ENCODE measurements around the gene TGFBI. TPM values are rescaled to one million over a fixed set of nuclear protein-coding genes. Genes with fewer than 3 reads are reported as not detected.

TGFBI gene
- total RNA-seq, 1 donor from 2014 or later: 4.6 TPM

GRCh38 chr5:136020383-136021015 is 8.3 kb upstream of the TGFBI start:
- Mint-ChIP-seq H3K9me3 (peaks cover 4% of the 10 kb centered on the region), H3K27ac (ENCODE audit: unreplicated experiment) (no peak overlapping the region), H3K4me3 (no peak overlapping the region), H3K36me3 (ENCODE audit: low read depth) (no peaks in the 10 kb centered on the region), H3K4me1 (peaks cover 5% of the 10 kb centered on the region), H3K27me3 (ENCODE audit: low read depth) (peaks cover 14% of the 10 kb centered on the region)
- TF ChIP-seq CTCF (conservative IDR thresholded peaks at IDR 0.05): no peak
- no peak for DNase-seq (ENCODE audit: low read depth, low spot score)

- Mint-ChIP-seq H3K27ac (ENCODE audit: unreplicated experiment) (no peak overlapping the region), H3K4me1 (peaks cover 5% of the 10 kb centered on the region), H3K27me3 (ENCODE audit: low read depth) (peaks cover 16% of the 10 kb centered on the region), H3K4me3 (no peak overlapping the region), H3K36me3 (ENCODE audit: low read depth) (no peaks in the 10 kb centered on the region), H3K9me3 (peaks cover 4% of the 10 kb centered on the region)
- TF ChIP-seq CTCF (conservative IDR thresholded peaks at IDR 0.05): no peak
- DNase-seq (ENCODE audit: low read depth, low spot score): no peak
Observed at GRCh38 chr5:136021016-136021405, 7.8 kb upstream of the TGFBI start.

- no peak for DNase-seq (ENCODE audit: low read depth, low spot score)
- Mint-ChIP-seq H3K36me3 (ENCODE audit: low read depth) (no peaks in the 10 kb centered on the region), H3K4me1 (peaks cover 5% of the 10 kb centered on the region), H3K27me3 (ENCODE audit: low read depth) (peaks cover 32% of the 10 kb centered on the region), H3K9me3 (no peaks in the 10 kb centered on the region), H3K4me3 (no peak overlapping the region), H3K27ac (ENCODE audit: unreplicated experiment) (no peak overlapping the region)
- no peak for TF ChIP-seq CTCF (conservative IDR thresholded peaks at IDR 0.05)
Observed at GRCh38 chr5:136022965-136023364, 5.8 kb upstream of the TGFBI start.

- Mint-ChIP-seq H3K36me3 (ENCODE audit: low read depth) (no peaks in the 10 kb centered on the region), H3K27ac (ENCODE audit: unreplicated experiment) (no peak overlapping the region), H3K4me3 (no peak overlapping the region), H3K27me3 (ENCODE audit: low read depth) (peaks cover 42% of the 10 kb centered on the region), H3K9me3 (no peaks in the 10 kb centered on the region), H3K4me1 (peaks cover 4% of the 10 kb centered on the region)
- TF ChIP-seq CTCF (conservative IDR thresholded peaks at IDR 0.05): no peak
- DNase-seq (ENCODE audit: low read depth, low spot score): no peak
Observed at GRCh38 chr5:136023958-136024541, 4.7 kb upstream of the TGFBI start.

- no peak for TF ChIP-seq CTCF (conservative IDR thresholded peaks at IDR 0.05)
- H3K9me3 Mint-ChIP-seq: no peaks in the 10 kb centered on the region
- H3K36me3 Mint-ChIP-seq (ENCODE audit: low read depth): no peaks in the 10 kb centered on the region
- no peak for DNase-seq (ENCODE audit: low read depth, low spot score)
- no peaks in the 10 kb centered on the region for H3K4me1 Mint-ChIP-seq
- peaks cover 60% of the 10 kb centered on the region for H3K27me3 Mint-ChIP-seq (ENCODE audit: low read depth)
- no peak overlapping the region for H3K4me3 Mint-ChIP-seq
- no peak overlapping the region for H3K27ac Mint-ChIP-seq (ENCODE audit: unreplicated experiment)
Observed at GRCh38 chr5:136025900-136026299, 2.9 kb upstream of the TGFBI start.
